NCI-H146 treated with DMSO at 0.1 percent for 48 hours (cell line): Measurements from ENCODE around the gene CRB1.
"Not testable (repeated sequence)": the region's sequence is repeated elsewhere in the genome, so short reads cannot be mapped to it uniquely, and the experiment has no call there.

Experiments
- DNase-seq: peaks from one replicate; lab custom pipeline; 2025; ENCODE audit not compliant: unreplicated experiment; lab: John Stamatoyannopoulos, UW

The CRB1 gene

DNA sequence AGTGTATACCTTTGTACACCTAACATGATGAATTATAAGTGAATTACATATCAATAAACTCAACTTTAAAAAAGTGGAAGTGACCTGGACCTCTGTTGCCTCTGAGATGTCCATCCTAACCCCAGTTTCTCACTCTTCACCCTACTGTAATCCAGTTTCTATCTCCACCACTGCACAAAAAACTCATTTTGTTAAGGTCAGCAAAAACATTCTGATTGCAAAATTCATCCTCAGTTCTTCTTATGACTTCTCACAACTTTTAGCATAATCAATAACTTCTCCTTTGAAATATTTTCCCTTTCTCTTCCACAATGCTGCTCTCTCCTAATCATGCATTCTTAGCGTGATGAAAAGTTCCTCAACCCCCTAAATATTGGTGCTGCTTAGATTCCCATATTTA is 129.8 kb downstream of the CRB1 start:
- DNase-seq: no peak

DNA sequence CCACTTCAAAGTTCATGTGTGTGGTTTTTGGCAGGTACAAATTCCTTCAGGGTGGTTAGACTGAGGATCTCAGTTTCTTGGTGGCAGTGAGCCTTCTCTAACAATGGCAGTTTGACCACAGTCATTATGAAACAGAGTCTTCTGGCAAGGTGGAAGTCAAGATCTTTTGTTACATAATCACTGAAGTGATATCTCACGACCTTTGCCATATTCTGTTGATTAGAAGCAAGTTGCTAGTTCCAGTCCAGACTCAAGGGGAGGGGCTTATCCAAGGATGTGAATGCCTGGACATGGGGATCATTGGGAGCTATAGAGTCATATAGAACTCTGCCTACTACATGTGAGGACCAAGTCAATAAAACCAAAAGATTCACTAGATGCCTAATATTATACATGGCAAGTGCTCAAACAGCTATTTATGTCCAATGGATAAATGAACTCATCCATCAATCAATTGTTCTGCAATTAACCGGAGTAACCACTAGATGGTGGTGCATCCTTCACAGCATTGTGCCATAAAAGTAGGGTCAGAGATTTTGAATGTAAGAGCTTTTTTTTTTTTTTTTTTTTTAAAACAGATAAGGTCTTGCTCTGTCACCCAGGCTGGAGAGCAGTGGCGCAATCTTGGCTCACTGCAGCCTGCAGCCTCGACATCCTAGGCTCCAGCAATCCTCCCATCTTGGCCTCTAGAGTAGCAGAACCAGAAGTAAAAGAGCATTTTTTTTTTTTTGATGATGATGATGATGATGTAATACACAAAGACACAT is 131.9 kb downstream of the CRB1 start:
- peak; percentile 3 for DNase-seq

DNA sequence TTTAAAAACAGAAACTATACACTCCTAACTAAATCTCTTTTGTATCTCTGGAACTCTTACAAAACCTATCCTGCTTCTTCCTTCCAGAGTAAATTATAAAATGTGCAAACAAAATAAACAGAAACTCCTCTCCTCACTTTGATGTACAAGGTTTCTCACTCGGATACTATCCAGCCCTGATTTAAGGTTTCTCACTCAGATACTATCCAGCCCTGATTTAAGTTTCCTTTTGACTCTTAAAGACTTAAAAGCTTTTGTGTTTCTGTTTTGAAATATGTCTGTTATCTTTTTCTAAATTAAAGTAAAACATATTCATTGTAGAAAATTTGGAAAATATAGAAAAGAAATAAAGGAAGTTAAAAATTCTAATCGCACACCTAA is 132.5 kb downstream of the CRB1 start:
- DNase-seq: no peak

DNA sequence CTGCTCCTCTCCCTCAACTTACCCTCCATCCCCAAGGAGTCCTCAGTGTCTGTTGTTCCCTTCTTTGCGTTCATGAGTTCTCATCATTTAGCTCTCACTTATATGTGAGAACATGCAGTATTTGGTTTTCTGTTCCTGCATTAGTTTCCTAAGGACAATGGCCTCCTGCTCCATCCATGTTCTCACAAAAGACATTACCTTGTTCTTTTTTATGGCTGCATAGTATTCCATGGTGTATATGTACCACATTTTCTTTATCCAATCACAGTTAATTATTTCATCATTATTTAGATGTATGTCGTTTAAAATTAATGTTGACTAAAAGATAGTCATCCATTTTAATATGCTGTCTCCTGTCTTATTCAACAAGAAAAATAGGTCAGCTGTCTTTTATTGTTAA is 134.1 kb downstream of the CRB1 start:
- no peak for DNase-seq

DNA sequence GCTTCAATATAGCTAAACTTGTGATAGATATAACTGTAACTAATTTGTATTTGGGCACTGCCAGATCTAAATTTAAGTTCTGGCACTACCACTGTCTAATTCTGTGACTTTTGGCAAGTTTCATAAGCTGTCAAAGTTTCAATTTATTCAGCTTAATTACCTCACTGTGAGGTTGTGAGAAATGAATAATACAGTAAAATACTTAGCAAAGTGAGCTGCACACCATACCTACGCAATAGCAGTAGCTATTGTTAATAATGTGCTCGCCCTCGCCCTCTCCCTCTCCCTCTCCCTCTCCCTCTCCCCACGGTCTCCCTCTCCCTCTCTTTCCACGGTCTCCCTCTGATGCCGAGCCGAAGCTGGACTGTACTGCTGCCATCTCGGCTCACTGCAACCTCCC is 136.7 kb downstream of the CRB1 start:
- DNase-seq: not testable (repeated sequence)

DNA sequence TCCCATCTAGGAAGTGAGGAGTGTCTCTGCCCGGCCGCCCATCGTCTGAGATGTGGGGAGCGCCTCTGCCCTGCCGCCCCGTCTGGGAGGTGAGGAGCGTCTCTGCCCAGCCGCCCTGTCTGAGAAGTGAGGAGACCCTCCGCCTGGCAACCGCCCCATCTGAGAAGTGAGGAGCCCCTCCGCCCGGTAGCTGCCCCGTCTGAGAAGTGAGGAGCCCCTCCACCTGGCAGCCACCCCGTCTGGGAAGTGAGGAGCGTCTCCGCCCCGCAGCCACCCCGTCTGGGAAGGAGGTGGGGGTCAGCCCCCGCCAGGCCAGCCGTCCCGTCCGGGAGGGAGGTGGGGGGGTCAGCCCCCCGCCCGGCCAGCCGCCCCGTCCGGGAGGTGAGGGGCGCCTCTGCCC is 137.6 kb downstream of the CRB1 start:
- DNase-seq: not testable (repeated sequence)

DNA sequence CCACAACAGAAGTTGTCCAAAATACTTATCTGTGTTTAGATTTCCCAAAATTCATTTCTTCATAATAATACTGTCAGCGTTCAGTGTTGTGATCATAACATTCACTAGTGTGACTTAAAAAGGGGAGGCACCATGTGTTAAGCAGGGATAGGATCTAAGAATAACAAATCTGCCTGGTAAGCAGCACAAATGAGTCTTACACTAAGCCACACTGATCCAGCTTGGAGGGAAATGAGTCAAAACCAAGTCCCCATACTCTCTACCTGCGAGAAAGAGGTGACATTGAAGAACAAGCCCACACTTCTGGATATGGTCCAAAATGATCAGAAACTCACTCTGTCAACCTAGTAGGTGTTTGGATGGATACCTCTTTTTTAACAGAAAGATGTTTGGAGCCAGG is 145.5 kb downstream of the CRB1 start:
- no peak for DNase-seq

DNA sequence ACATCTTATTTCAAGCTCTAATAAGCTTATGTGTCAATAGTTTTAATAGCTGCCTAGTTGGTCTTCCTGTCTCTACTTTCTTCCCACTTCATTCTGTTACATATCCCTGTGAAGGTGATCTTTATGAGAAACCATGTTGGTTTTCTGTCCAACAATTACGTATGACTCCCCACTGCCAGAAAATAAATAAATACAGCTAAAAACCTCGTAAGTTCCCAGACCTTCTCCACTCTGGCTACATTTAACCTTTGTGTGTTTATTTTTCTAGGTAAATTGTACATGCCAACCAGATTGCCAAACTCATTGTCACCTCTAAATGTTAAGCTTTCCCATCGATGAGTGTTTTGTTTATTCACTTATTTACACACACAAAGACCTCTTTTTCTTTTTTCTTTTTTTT is 147.2 kb downstream of the CRB1 start:
- no peak for DNase-seq

DNA sequence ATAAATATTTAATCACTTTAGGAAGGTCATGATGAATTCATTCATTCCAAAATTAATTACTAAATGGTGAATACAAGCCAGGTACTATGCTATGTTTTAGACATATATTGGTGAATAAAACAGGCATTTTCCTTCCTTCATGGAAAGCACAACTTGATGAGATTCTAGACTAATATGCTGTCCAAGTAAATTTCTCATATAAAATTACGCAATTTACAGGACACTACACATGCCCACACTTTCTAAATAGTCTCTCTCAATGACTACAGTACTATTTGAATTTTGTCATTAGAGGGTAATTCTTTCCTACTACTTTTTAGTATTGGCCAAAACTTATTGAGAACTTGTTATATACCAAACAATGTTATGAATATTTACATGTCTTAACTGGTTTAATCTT is 150.6 kb downstream of the CRB1 start:
- no peak for DNase-seq

DNA sequence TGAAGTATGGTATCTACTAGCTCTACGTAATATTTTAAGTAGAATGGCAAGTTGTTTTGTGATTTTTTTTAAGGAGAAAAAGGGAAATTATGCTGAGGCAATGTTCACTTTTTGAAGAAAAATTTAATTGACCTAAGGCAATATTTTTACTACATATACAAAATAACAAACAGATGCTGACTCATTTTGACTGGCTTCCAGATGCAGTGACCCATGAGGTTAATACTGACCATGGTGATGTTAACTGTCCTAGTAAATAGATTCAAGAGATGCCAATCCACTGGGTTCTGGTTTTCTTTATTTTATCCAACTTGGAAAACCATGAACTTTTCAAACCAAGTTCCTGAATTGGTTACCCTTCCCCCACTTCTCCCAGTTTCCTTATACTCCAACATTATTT is 154.9 kb downstream of the CRB1 start:
- no peak for DNase-seq

DNA sequence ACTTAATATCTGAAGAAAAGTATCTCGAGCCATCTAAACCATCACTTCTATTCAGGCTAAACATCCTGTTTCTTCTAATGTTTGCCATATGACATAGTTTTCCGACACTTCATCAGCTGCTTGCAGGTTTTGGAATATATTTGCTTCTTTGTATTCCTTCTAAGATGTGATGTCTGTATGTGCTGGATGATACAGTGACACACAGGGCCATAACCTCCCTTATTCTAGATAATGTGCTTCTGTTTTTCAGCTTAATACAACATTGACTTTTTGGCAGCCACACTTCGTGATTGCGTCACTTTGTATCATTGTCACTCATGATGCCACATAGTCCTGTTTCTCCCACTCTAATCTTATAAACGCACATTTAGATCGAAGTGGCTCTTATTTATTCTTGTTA is 156.3 kb downstream of the CRB1 start:
- no peak for DNase-seq

DNA sequence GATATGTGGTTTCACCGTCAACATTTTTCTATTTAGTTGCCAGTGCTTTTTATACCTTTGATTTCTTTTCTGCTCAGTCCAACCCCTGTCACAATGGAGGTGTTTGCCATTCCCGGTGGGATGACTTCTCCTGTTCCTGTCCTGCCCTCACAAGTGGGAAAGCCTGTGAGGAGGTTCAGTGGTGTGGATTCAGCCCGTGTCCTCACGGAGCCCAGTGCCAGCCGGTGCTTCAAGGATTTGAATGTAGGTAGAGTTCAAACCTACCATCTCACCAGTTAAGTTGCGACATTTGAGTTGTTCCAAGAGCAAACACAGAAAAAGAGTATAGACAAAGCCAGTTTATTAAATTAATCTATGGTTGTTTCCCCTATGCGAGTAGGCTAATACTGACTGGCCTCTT is 161.3 kb downstream of the CRB1 start:
- no peak for DNase-seq

DNA sequence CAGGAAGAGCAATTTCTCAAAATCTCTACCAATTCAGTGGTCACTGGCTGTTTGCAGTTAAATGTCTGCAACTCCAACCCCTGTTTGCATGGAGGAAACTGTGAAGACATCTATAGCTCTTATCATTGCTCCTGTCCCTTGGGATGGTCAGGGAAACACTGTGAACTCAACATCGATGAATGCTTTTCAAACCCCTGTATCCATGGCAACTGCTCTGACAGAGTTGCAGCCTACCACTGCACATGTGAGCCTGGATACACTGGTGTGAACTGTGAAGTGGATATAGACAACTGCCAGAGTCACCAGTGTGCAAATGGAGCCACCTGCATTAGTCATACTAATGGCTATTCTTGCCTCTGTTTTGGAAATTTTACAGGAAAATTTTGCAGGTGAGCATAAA is 167.2 kb downstream of the CRB1 start:
- no peak for DNase-seq

DNA sequence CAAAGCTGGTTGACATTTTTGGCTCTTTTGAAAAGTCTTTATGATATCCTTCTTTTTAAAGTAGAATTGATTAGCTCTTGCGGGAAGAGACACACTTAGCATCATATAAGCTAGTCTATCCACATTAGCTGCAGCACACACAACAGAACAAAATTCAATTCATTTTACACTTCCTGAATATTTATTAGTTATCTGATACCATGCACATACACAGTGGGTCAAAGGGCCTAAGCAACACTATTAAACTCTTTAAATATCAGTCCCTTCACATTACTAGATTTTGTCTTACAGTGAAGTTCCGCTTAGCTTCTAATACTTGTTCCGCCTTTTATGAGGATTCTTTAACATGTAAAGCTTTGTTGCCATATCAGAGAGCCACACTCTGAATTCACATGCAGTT is 169.5 kb downstream of the CRB1 start:
- DNase-seq: no peak

DNA sequence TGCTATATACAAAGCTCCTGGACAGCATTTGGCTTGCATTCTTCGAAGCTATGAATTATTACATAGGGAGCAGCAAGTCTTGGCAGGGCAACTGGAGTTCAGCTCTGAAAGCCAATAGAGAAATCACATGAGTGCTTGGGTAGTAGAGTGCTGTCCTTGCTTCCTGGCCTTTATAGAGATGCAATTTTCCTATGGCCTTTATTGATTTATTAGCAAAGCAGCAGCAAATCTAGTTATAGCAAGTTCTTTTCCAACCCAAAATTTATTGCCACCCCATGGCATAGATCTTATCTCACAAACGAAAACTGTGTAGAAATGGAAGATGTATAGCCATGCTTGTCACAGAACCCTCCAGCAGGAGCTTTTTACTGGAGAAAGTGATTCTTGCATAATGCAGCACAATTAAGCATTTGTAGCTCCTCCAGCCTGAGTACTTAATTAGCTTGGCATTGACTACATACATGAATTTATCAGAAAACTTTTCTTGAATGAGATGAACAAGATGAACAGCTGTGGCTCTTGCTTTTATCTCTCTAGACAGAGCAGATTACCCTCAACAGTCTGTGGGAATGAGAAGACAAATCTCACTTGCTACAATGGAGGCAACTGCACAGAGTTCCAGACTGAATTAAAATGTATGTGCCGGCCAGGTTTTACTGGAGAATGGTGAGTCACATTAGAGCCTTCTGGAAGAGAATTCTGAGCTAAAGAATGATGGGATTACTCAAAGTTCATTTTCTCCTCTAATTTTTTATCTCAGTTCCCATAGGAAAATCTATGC is 170.1 kb downstream of the CRB1 start:
- DNase-seq: no peak

DNA sequence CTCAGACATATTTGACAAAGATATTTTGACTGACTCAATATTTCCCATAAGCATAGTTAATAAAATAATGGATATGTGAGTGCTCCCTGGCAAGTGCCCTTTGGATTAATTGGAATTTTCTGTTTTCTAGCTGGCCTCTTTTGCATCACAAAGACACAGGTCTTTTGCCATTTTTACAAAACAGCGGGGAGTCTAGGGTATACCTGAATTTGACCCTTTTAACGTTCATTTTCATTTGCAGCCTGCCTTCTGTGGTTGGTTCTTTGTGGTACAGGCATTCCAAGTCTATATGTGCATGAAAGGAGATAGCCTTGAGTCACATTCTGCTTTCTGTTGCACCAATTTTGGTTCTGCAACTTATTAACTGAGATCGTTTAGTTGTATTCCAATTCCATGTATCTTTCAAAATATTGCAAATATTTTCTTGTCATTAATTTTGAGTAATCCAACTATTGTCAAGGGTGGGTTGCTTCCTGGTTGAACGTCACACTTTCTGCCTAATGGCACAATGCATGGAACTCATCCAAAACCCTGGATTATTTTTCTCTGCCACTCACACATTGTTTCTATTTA is 171.7 kb downstream of the CRB1 start:
- DNase-seq: no peak

DNA sequence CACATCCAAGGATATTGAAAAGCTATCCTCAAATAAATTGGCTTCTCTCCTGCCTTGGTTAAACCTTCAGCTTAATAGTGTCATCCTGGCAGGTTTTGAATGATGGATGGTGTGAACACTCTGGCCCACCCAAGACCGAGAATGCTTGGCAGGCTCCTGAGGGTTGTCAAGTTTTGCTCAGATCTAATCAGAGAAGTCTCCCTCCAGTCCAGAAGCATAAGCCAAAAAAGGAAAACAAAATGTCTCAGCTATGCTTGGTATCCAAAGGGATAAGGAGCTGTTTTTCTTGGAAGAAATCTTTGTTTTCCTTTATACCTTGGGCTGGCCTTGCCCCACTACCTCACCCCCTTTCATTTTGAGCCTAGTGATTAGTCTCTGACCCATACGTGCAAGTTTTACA is 172.7 kb downstream of the CRB1 start:
- no peak for DNase-seq

DNA sequence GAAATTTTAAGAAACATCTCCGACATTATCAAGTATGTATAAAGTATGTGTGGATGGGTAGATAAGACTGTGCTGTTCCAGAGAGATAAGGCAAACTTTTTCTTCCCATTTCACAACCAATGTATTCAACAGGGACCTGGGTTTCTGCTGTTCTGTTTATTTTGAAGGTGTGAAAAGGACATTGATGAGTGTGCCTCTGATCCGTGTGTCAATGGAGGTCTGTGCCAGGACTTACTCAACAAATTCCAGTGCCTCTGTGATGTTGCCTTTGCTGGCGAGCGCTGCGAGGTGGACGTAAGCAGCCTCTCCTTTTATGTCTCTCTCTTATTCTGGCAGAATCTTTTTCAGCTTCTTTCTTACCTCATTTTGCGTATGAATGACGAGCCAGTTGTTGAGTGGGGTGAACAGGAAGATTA is 174.0 kb downstream of the CRB1 start:
- DNase-seq: no peak

DNA sequence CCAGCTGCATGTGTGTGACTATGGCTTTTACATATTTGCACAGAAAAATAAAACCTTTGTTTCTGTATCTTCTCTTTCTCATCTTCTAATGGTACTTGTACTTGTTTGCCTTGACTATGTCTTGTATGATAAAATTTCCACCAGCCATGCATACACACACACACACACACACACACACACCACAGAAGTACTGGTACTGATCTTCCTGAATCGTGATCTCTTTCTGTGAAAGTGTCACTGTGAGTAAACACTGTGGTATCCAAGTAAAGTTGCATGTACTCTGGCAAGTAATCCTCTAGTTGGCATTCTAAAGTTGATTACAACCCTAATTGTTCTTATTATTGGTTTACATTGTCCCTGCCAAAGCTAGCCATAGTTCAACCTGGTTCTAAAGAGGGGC is 176.7 kb downstream of the CRB1 start:
- DNase-seq: no peak

DNA sequence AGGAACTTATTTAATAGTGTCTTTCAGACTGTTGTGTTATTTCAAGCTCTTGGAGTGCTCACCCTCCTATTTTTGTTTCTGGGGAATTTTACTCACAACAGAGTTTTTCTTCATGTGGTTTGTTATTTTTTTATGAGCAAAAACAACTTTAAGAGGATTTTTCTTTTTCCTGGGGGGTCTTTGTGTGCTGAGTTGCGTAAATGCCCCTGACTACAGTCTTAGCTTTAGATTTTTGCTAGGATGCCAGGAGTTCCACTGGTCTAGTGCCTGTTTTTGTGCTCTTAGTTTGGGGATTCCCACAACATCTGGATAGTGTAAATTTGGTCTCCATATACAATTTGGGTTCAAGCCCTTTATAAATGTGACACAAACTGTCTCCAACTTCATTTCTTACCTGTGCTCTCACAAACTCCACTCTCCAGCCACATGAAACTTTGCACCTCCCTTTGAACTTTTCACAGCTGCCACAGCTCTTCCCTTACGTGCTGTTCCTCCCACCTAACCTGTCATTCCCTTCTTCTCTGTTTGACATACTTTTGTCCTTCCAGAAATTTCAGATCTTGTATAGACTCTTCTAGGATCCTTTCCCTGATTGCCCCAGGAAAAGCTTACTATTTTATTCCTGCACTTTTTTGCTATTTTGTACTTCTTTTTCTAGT is 180.2 kb downstream of the CRB1 start:
- no peak for DNase-seq

DNA sequence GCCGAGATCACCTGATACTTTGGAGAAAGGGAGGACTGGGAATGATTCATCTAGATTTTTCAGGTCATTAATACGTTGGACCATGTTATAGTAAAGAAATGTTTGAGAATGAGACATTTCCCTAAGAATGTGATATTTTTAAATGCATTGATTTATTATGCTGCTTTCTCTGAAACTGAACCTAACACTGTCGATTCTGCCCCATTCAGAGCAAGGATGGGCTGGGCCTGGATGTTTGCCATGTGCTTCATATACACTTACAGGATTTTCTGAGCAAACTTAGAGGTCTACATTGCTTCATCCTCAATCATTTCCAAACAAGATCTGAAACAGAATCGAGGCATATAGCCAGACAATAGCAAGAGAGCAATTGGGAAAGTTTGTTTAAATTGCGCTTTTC is 183.3 kb downstream of the CRB1 start:
- no peak for DNase-seq
